Activated CD8-positive, alpha-beta memory T cell treated with anti-CD3 and anti-CD28 coated beads for 36 hours (primary cell): ENCODE data around the gene PAK6. TPM values are rescaled to one million over a fixed set of nuclear protein-coding genes. Genes with fewer than 3 reads are reported as not detected.

Source experiments
- CTCF ChIA-PET: fragments of 350-600 bp; sonication (Branson Sonifier 250); formaldehyde crosslinking; loops from one replicate; lab custom pipeline; 2021; ENCODE audit warnings: antibody characterized with exemption; lab: Charles Lee
- POLR2A ChIA-PET: fragments of 350-600 bp; sonication (Branson Sonifier 250); formaldehyde crosslinking; loops from one replicate; lab custom pipeline; 2021; ENCODE audit warnings: antibody characterized with exemption; lab: Charles Lee
- total RNA-seq, 2 experiments: library from RNA; stranded (reverse); gene quantifications; one replicate each; pipeline ENCODE4 v1.2.3, GENCODE V29; 2021

PAK6 gene
- total RNA-seq, 2 experiments from 2014 or later, result 2.1 to 2.3 TPM

DNA sequence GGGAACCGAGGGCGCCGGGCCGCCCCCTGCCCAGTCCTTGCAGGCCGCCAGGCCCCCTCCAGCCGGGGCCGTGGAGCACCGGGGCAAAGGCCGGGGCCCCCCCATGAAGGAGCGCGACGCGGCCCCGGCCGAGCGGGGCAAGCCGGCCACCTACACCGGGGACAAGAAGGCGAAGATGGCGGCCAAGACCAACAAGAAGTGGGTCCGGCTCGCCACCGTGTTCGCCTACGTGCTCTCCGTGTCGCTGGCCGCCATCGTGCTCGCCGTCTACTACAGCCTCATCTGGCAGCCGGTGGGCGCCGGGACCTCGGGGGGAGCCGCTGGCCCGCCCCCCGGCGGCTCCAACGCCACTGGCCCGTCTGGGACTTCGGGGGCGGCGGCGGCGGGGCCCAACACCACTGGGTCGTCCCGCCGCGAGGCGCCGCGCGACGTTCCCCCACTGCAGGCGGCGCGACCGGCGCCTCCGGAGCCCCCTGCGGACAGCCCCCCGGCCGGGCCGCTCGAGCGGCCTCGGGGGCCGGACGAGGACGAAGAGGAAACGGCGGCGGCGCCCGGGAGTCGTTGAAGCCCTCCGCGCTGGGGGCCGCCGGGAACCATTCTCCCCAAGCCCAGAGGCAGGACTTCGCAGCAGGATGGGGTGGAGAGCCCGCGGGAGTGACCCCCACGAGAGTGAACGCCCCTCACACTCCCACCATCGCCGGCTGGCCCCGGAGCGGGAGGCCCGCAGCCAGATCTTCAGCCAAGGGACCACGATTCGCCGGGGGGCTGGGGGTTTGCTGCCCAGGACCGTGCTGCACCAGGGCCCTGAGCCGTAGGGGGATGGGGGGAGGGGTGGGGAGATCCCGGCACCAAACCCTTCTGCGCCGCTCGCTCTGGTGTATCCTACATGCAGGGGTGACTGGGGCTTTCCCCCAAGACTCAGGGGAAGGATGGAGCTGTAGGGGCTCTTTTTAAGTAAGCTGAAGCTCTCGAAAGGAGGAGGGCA, 85.4 kb downstream of the PAK6 start:
- ChIA-PET POLR2A (interaction anchor here (1.4 kb wide), 1 partner anchor 16 kb away, joined by 7 read pairs; the partner anchor contains the start of gene PLCB2), CTCF (interaction anchor here (1.4 to 9.5 kb wide), 4 partner anchors 14 to 20 kb away, joined by 9 to 95 read pairs (median 26); partner anchors contain the start of gene CCDC9B)

DNA sequence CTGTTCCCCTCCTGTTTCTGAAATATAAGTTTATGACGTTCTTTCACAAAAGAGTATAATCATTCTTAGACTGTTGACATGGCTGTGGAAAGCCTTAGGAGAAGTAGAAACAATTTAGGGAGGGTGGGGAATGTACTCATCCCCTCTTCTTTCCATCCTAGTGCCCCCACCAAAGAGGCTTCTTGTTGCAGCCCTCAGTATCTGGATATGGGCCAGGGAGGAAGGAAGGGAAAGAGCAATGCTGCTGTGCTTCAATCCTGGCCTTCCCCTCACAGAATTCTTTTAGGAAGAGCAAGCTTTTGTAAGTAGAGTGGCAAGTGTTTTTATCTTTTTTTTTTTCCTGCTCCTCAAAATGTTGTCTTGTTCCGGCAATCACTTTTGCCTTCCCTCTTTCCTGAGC, 86.3 kb downstream of the PAK6 start:
- ChIA-PET POLR2A (no interaction called here), CTCF (interaction anchor here (1.4 to 5.4 kb wide), 4 partner anchors 13 to 50 kb away, joined by 4 to 40 read pairs (median 8); no protein-coding TSS in a partner anchor)

DNA sequence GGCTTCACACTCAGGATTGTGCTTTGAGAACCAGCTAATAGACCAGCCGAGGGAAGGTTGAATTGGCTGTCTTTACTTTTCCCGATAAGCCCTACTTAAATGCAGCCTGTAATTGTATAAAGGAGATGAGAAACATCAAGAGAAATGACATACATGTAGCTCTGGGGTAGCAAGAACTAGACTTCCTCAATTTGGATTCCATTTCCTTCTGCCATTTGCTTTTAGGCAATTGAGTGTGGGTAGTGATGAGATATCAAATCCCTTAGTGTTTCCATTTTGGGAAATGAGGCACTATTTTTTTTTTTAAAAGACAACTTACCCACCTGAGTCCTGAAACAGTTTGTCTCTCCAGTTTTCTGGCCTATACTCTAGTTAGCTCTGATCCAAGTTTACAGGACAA, 86.8 kb downstream of the PAK6 start:
- CTCF ChIA-PET, result interaction anchor here (1.4 to 5.4 kb wide), 5 partner anchors 12 to 52 kb away, joined by 4 to 40 read pairs (median 5); no protein-coding TSS in a partner anchor
- POLR2A ChIA-PET, result no interaction called here

Other genes starting within 250 kb of the PAK6 start
- 100 to 1,000 TPM; 195 to 206 TPM for gene SRP14, start 199.9 kb upstream of the PAK6 start, total RNA-seq
- 1 to 10 TPM; 7.7 to 8.4 TPM for gene BMF, start 130.2 kb upstream of the PAK6 start, total RNA-seq
- gene BUB1B, start 78.0 kb upstream of the PAK6 start, total RNA-seq, result 10 to 100 TPM; 57.1 to 65.4 TPM
- gene ANKRD63, start 44.0 kb downstream of the PAK6 start, total RNA-seq, result under 1 TPM in 1 of 2 experiments, not detected in 1; 0.17 TPM
- 10 to 100 TPM; 52.3 to 53.3 TPM for gene PLCB2, start 68.9 kb downstream of the PAK6 start, total RNA-seq
- gene INAFM2, start 84.6 kb downstream of the PAK6 start, total RNA-seq, result 10 to 100 TPM; 15.4 to 19.3 TPM
- gene CCDC9B, start 101.9 kb downstream of the PAK6 start, total RNA-seq, result under 1 TPM; 0.17 to 0.34 TPM
- not detected for gene PHGR1, start 112.0 kb downstream of the PAK6 start, total RNA-seq
- under 1 TPM; 0.15 to 0.36 TPM for gene DISP2, start 119.2 kb downstream of the PAK6 start, total RNA-seq
- gene KNSTRN, start 143.7 kb downstream of the PAK6 start, total RNA-seq, result 10 to 100 TPM; 50.1 to 60.9 TPM
- 10 to 100 TPM; 68.8 to 72.3 TPM for gene IVD, start 166.7 kb downstream of the PAK6 start, total RNA-seq
- 10 to 100 TPM; 23.0 to 23.5 TPM for gene BAHD1, start 201.9 kb downstream of the PAK6 start, total RNA-seq
- gene CHST14, start 231.9 kb downstream of the PAK6 start, total RNA-seq, result 10 to 100 TPM; 11.2 to 11.7 TPM